NCI-H1694 treated with DMSO at 0.1 percent for 48 hours (cell line): ENCODE data around the gene IER2.

ENCODE experiments used
- DNase-seq: peaks from one replicate; lab custom pipeline; 2025; lab: John Stamatoyannopoulos, UW

The IER2 gene

GRCh38 chr19:13150187-13150930 lies at the start of gene IER2, which contains the start of gene STX10:
Gene IER2, plus strand, starts transcription at chr19:13150411. Its CDS starts 2,776 bp downstream, at chr19:13153187.
Gene STX10, minus strand, starts transcription at chr19:13150375. Its CDS starts 202 bp downstream, at chr19:13150173.
- DNase-seq, result peak; percentile 78

- no peak for DNase-seq
These were observed 49.2 kb upstream of the IER2 start for GRCh38 chr19:13100841-13101589.

GRCh38 chr19:13101590-13102415 lies 48.4 kb upstream of the IER2 start:
- no peak for DNase-seq

GRCh38 chr19:13102416-13102665 lies 47.9 kb upstream of the IER2 start:
- DNase-seq, result no peak

GRCh38 chr19:13102666-13103580 lies 47.3 kb upstream of the IER2 start, which contains the start of gene LYL1:
Gene LYL1, minus strand, starts transcription at chr19:13102858. Its CDS starts 1,687 bp downstream, at chr19:13101171.
- DNase-seq, result no peak

- no peak for DNase-seq
These were observed 46.4 kb upstream of the IER2 start for GRCh38 chr19:13103581-13104359.

GRCh38 chr19:13104360-13104847 lies 45.8 kb upstream of the IER2 start:
- DNase-seq, result peak; percentile 12

- no peak for DNase-seq
These were observed 45.1 kb upstream of the IER2 start for GRCh38 chr19:13104848-13105711.

GRCh38 chr19:13109361-13110098 lies 40.7 kb upstream of the IER2 start:
- no peak for DNase-seq

- no peak for DNase-seq
These were observed 40.1 kb upstream of the IER2 start for GRCh38 chr19:13110099-13110610.

GRCh38 chr19:13112555-13112954 lies 37.7 kb upstream of the IER2 start:
- DNase-seq, result no peak

- no peak for DNase-seq
These were observed 34.3 kb upstream of the IER2 start for GRCh38 chr19:13115936-13116281.

GRCh38 chr19:13116282-13117175 lies 33.7 kb upstream of the IER2 start, which contains the start of gene TRMT1:
Gene TRMT1, minus strand, starts transcription at chr19:13116740. Its CDS starts 341 bp downstream, at chr19:13116399.
- DNase-seq, result peak; percentile 81

GRCh38 chr19:13117176-13117771 lies 32.9 kb upstream of the IER2 start:
- no peak for DNase-seq

GRCh38 chr19:13117772-13118423 lies 32.3 kb upstream of the IER2 start, which contains the start of gene NACC1:
Gene NACC1, plus strand, starts transcription at chr19:13118264. Its CDS starts 16,944 bp downstream, at chr19:13135208.
- DNase-seq, result peak; percentile 83

GRCh38 chr19:13118424-13119193 lies 31.6 kb upstream of the IER2 start:
- DNase-seq, result no peak
